ENCODE data around the gene PDE4B.

DNA sequence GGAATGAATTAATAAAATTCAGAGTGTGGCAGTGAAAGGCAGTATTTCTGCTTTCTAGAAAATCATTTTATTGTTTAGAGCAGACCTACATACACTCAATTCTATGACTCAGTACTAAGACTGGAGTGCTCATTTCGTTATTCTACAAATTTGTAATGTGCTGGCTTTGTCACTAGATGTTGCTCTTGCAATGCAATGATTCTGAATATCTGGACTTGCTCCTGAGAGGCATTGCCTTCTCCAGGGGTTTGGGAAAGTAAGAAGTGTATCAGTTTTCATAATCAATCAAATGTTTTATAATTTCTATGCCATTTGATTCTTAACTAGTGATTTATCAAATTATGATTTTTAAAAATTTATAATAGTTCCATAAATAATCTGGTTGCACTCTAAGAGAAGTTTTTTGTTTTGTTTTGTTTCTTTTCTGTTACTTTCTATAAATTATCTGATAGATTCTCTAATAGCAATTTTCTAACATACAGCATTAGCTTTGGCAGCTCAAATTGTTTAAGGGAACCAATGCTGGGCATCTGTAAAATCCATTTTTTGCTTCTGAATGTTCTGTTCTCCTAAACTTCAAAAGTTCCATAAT lies 460.7 kb downstream of the PDE4B start:
- TF ChIP-seq, protein P1, sequence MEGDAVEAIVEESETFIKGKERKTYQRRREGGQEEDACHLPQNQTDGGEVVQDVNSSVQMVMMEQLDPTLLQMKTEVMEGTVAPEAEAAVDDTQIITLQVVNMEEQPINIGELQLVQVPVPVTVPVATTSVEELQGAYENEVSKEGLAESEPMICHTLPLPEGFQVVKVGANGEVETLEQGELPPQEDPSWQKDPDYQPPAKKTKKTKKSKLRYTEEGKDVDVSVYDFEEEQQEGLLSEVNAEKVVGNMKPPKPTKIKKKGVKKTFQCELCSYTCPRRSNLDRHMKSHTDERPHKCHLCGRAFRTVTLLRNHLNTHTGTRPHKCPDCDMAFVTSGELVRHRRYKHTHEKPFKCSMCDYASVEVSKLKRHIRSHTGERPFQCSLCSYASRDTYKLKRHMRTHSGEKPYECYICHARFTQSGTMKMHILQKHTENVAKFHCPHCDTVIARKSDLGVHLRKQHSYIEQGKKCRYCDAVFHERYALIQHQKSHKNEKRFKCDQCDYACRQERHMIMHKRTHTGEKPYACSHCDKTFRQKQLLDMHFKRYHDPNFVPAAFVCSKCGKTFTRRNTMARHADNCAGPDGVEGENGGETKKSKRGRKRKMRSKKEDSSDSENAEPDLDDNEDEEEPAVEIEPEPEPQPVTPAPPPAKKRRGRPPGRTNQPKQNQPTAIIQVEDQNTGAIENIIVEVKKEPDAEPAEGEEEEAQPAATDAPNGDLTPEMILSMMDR (conservative IDR thresholded peaks at IDR 0.05; ENCODE audit: low read length) = peak; percentile 86
- TF ChIP-seq EZH2phosphoT487 (IDR thresholded peaks at IDR 0.05; ENCODE audit: borderline replicate concordance) = no peak

All from Loucy (cell line).